IMR-90 (cell line): ENCODE results near the gene CDH15. TPM values are rescaled to one million over a fixed set of nuclear protein-coding genes. Genes with fewer than 3 reads are reported as not detected.
A peak's percentile ranks its signal among the peaks of the same experiment; 100 is the strongest.

Experiments used
- ATAC-seq: fragments of 200-7000 bp; cut with Tn5 transposase; 2 replicates; pipeline ENCODE4 v1.9.1; 2020; ENCODE audit warnings: low read depth, mild to moderate bottlenecking, moderate library complexity
- BruUV-seq: library from RNA; stranded (reverse); fragments of 400-500 nt; replicated peaks from 2 replicates; lab custom pipeline; 2021; lab: Mats Ljungman, UMichigan
- CTCF ChIA-PET: fragments of 300-600 bp; formaldehyde crosslinking; extraction: SDS; loops from one replicate; lab custom pipeline; 2021; ENCODE audit warnings: antibody characterized with exemption; lab: Yijun Ruan, JAX
- POLR2A ChIA-PET: fragments of 300-600 bp; sonication (Branson Sonifier 250); formaldehyde crosslinking; loops from one replicate; lab custom pipeline; 2022; ENCODE audit warnings: antibody characterized with exemption; ENCODE audit not compliant: unreplicated experiment; lab: Charles Lee
- DNase-seq: peaks from one replicate; pipeline ENCODE4 v3.0.0; 2013
- H2AFZ ChIP-seq: replicated peaks from 2 replicates; pipeline ENCODE3; 2013; ENCODE audit warnings: low read length, mild to moderate bottlenecking; ENCODE audit not compliant: poor library complexity
- H2AK5ac ChIP-seq: 2 replicates; pipeline ENCODE4 v1.6.1; 2013; ENCODE audit warnings: low read depth, low read length, inconsistent platforms
- H2AK9ac ChIP-seq: replicated peaks from 2 replicates; pipeline ENCODE3; 2013; ENCODE audit warnings: mild to moderate bottlenecking, low read depth, low read length, moderate library complexity; ENCODE audit not compliant: poor library complexity
- H2BK120ac ChIP-seq: 2 replicates; pipeline ENCODE4 v1.6.1; 2013; ENCODE audit warnings: low read depth, low read length, inconsistent platforms
- H2BK15ac ChIP-seq: 3 replicates; pipeline ENCODE4 v1.6.1; 2013; ENCODE audit warnings: low read depth, low read length, inconsistent platforms
- H2BK20ac ChIP-seq: 2 replicates; pipeline ENCODE4 v1.6.1; 2013; ENCODE audit warnings: low read depth, mild to moderate bottlenecking, inconsistent platforms, low read length, moderate library complexity
- H2BK5ac ChIP-seq: 2 replicates; pipeline ENCODE4 v1.6.1; 2013; ENCODE audit warnings: mild to moderate bottlenecking, low read depth, low read length, inconsistent platforms; ENCODE audit not compliant: poor library complexity, severe bottlenecking
- H3K14ac ChIP-seq: replicated peaks from 2 replicates; pipeline ENCODE4 v1.6.1; 2013; ENCODE audit warnings: low read depth, low read length, inconsistent platforms
- H3K18ac ChIP-seq: 2 replicates; pipeline ENCODE4 v1.6.1; 2013; ENCODE audit warnings: low read depth, low read length, control low read depth
- H3K23ac ChIP-seq: 2 replicates; pipeline ENCODE4 v1.6.1; 2013; ENCODE audit warnings: low read depth, low read length, inconsistent platforms
- H3K27ac ChIP-seq: 2 replicates; pipeline ENCODE4 v1.5.1; 2013; ENCODE audit warnings: mild to moderate bottlenecking, control low read depth, low read length; ENCODE audit not compliant: insufficient read depth
- H3K27me3 ChIP-seq: 2 replicates; pipeline ENCODE4 v1.6.1; 2013; ENCODE audit warnings: low read length; ENCODE audit not compliant: control insufficient read depth, insufficient read depth
- H3K36me3 ChIP-seq: 2 replicates; pipeline ENCODE4 v1.6.1; 2013; ENCODE audit warnings: low read length, mixed read lengths; ENCODE audit not compliant: control insufficient read depth, insufficient read depth
- H3K4ac ChIP-seq: 2 replicates; pipeline ENCODE4 v1.6.1; 2013; ENCODE audit warnings: low read depth, low read length, inconsistent platforms
- H3K4me1 ChIP-seq: 2 replicates; pipeline ENCODE4 v1.6.1; 2013; ENCODE audit warnings: low read length, mixed read lengths; ENCODE audit not compliant: control insufficient read depth, insufficient read depth
- H3K4me2 ChIP-seq: 2 replicates; pipeline ENCODE4 v1.6.1; 2013; ENCODE audit warnings: low read depth, mild to moderate bottlenecking, control low read depth, low read length, moderate library complexity
- H3K4me3 ChIP-seq: 2 replicates; pipeline ENCODE4 v1.5.1; 2013; ENCODE audit warnings: low read depth, mild to moderate bottlenecking, control low read depth, low read length, moderate library complexity; ENCODE audit not compliant: insufficient read depth
- H3K56ac ChIP-seq: 2 replicates; pipeline ENCODE4 v1.6.1; 2013; ENCODE audit warnings: low read length, inconsistent platforms; ENCODE audit not compliant: insufficient read depth; ENCODE audit errors: extremely low read depth
- H3K79me1 ChIP-seq, 2 experiments: 2 replicates each; pipeline ENCODE4 v1.6.1; 2013; ENCODE audit warnings: low read length in 2 of 2, inconsistent platforms in 1 of 2, low read depth in 1 of 2
- H3K9ac ChIP-seq: 2 replicates; pipeline ENCODE4 v1.6.1; 2013; ENCODE audit warnings: low read depth, low read length, control low read depth
- H3K9me1 ChIP-seq: 2 replicates; pipeline ENCODE4 v1.6.1; 2013; ENCODE audit warnings: low read length, inconsistent platforms; ENCODE audit not compliant: insufficient read depth
- H3K9me3 ChIP-seq: 2 replicates; pipeline ENCODE4 v1.6.1; 2013; ENCODE audit warnings: low read length; ENCODE audit not compliant: control insufficient read depth, insufficient read depth
- H4K20me1 ChIP-seq: 2 replicates; pipeline ENCODE4 v1.6.1; 2013; ENCODE audit warnings: low read length, inconsistent platforms; ENCODE audit not compliant: insufficient read depth
- H4K5ac ChIP-seq: 2 replicates; pipeline ENCODE4 v1.6.1; 2013; ENCODE audit warnings: mild to moderate bottlenecking, low read depth, low read length, control low read depth
- H4K8ac ChIP-seq, 2 experiments: 2 replicates each; pipeline ENCODE4 v1.6.1; 2013; ENCODE audit warnings: low read depth in 2 of 2, low read length in 2 of 2, control low read depth in 1 of 2, inconsistent platforms in 1 of 2
- H4K91ac ChIP-seq: 2 replicates; pipeline ENCODE4 v1.6.1; 2013; ENCODE audit warnings: low read depth, low read length, inconsistent platforms; ENCODE audit not compliant: insufficient read depth
- BHLHE40 ChIP-seq: fragments of 150-350 bp; IDR thresholded peaks from 2 replicates; pipeline ENCODE4 v1.6.1; 2016; ENCODE audit warnings: mild to moderate bottlenecking, low read depth, low read length
- CEBPB ChIP-seq: IDR thresholded peaks from 2 replicates; pipeline ENCODE4 v1.6.1; 2012; ENCODE audit warnings: low read depth, low read length, improper control_type of control experiment
- CHD1 ChIP-seq: IDR thresholded peaks from 2 replicates; pipeline ENCODE4 v1.6.1; 2012; ENCODE audit warnings: low read depth, low read length, improper control_type of control experiment
- CTCF ChIP-seq: conservative IDR thresholded peaks from 2 replicates; pipeline ENCODE4 v1.5.1; 2012; ENCODE audit warnings: mild to moderate bottlenecking, low read depth, low read length, improper control_type of control experiment
- ELK1 ChIP-seq: fragments of 150-350 bp; IDR thresholded peaks from 2 replicates; pipeline ENCODE4 v1.6.1; 2016; ENCODE audit warnings: low read depth, mild to moderate bottlenecking, low read length, moderate library complexity, borderline replicate concordance
- FOS ChIP-seq: fragments of 150-350 bp; IDR thresholded peaks from 2 replicates; pipeline ENCODE4 v1.6.1; 2016; ENCODE audit warnings: low read depth, low read length
- MAFK ChIP-seq: IDR thresholded peaks from 2 replicates; pipeline ENCODE4 v1.6.1; 2012; ENCODE audit warnings: low read depth, low read length, improper control_type of control experiment
- MAZ ChIP-seq: IDR thresholded peaks from 2 replicates; pipeline ENCODE4 v1.6.1; 2012; ENCODE audit warnings: low read depth, mild to moderate bottlenecking, low read length, improper control_type of control experiment, moderate library complexity, borderline replicate concordance
- MXI1 ChIP-seq: IDR thresholded peaks from 2 replicates; pipeline ENCODE4 v1.6.1; 2012; ENCODE audit warnings: low read depth, mild to moderate bottlenecking, low read length, moderate library complexity, borderline replicate concordance
- NFE2L2 ChIP-seq: fragments of 150-350 bp; IDR thresholded peaks from 2 replicates; pipeline ENCODE4 v1.6.1; 2016; ENCODE audit warnings: low read depth, mild to moderate bottlenecking, low read length
- POLR2A ChIP-seq: IDR thresholded peaks from 2 replicates; pipeline ENCODE4 v1.6.1; 2012; ENCODE audit warnings: mild to moderate bottlenecking, low read depth, low read length
- RAD21 ChIP-seq: IDR thresholded peaks from 2 replicates; pipeline ENCODE4 v1.6.1; 2012; ENCODE audit warnings: low read length, improper control_type of control experiment
- RCOR1 ChIP-seq: IDR thresholded peaks from 2 replicates; pipeline ENCODE4 v1.6.1; 2012; ENCODE audit warnings: mild to moderate bottlenecking, low read length, improper control_type of control experiment; ENCODE audit not compliant: insufficient replicate concordance
- RFX5 ChIP-seq: IDR thresholded peaks from 2 replicates; pipeline ENCODE4 v1.8.0; 2012; ENCODE audit warnings: low read depth, mild to moderate bottlenecking, low read length, moderate library complexity
- SMC3 ChIP-seq: fragments of 150-350 bp; IDR thresholded peaks from 2 replicates; pipeline ENCODE4 v1.6.1; 2016; ENCODE audit warnings: low read depth, mild to moderate bottlenecking, antibody characterized with exemption, low read length, moderate library complexity
- USF2 ChIP-seq: fragments of 150-350 bp; IDR thresholded peaks from 2 replicates; pipeline ENCODE4 v1.6.1; 2017; ENCODE audit warnings: mild to moderate bottlenecking, antibody characterized with exemption, low read length, low read depth
- WGBS, 2 experiments: methylation state at CpG; one replicate each; pipeline versions ENCODE4 v1.1.5 to v1.1.7; 2013; ENCODE audit warnings: missing lambda C conversion rate in 2 of 2; ENCODE audit not compliant: insufficient read length in 1 of 2; ENCODE audit errors: extremely low coverage in 2 of 2; 5-methylcytosine and 5-hydroxymethylcytosine counted together
- dilution Hi-C: fragments of 300-500 bp; cut with HindIII; formaldehyde crosslinking; loops from one replicate; pipeline ENCODE4 v1.14.3; 2018; ENCODE audit warnings: low sequenced_read_pairs; ENCODE audit not compliant: unreplicated experiment
- in situ Hi-C: fragments of 300-500 bp; cut with MboI; formaldehyde crosslinking; loops from 3 replicates; pipeline ENCODE4 v1.14.3; 2019; ENCODE audit warnings: low sequenced_read_pairs, inconsistent platforms, mixed read lengths
- intact Hi-C: fragments of 100-400 bp; cut with micrococcal nuclease; formaldehyde crosslinking; loops from 2 replicates; pipeline ENCODE4 v1.10.0; 2022
- polyA plus RNA-seq, 3 experiments: library from polyadenylated mRNA; depleted of rRNA; stranded (reverse); fragments of >200 nt; gene quantifications; 2 replicates each; pipeline ENCODE4 v1.2.3, GENCODE V29; 2012; ENCODE audit warnings: low replicate concordance in 1 of 3
- total RNA-seq: library from RNA; depleted of rRNA; stranded (reverse); fragments of >200 nt; gene quantifications from 2 replicates; pipeline ENCODE4 v1.2.3, GENCODE V29; 2012

CDH15 gene
- total and polyA plus RNA-seq, 2 of the 4 experiments (the other 2 are of a cell fraction) = 0.18 to 0.62 TPM

- Histone ChIP-seq H2BK120ac (no peak overlapping the region), H3K18ac (no peak overlapping the region), H2BK5ac (no peak overlapping the region), H2AFZ (peak overlapping the region; percentile 90), H2BK15ac (peak overlapping the region; percentile 33; the same call in 1 of the 3 replicates), H3K4me2 (peak overlapping the region; percentile 97), H3K27ac (no peak overlapping the region), H4K8ac (no peak overlapping the region), H3K23ac (no peak overlapping the region), H2AK5ac (no peak overlapping the region), H2AK9ac (peak overlapping the region; percentile 61), H4K91ac (no peak overlapping the region), H3K27me3 (peaks cover 37% of the 10 kb centered on the region), H3K9ac (no peak overlapping the region), H2BK20ac (no peak overlapping the region), H3K9me1 (no peaks in the 10 kb centered on the region), H3K36me3 (no peaks in the 10 kb centered on the region), H3K4me3 (peak overlapping the region; percentile 76), H3K4me1 (peaks cover 7% of the 10 kb centered on the region), H4K5ac (no peak overlapping the region), H3K56ac (no peak overlapping the region), H3K14ac (peak overlapping the region; percentile 59; the same call in 1 of the 2 replicates), H3K9me3 (peaks cover 8% of the 10 kb centered on the region), H3K79me1 (no peaks in the 10 kb centered on the region), H3K4ac (no peak overlapping the region), H4K20me1 (peaks cover 7% of the 10 kb centered on the region; the same call in 1 of the 2 replicates)
- BruUV-seq = no TSS peak
- ChIA-PET CTCF (no interaction called here), POLR2A (no interaction called here)
- dilution Hi-C loops (no loop called here), in situ Hi-C loops (no loop called here), intact Hi-C loops (no loop called here)
- DNase-seq = no peak
- peak; percentile 24; the same call in 1 of the 2 replicates for ATAC-seq
- TF ChIP-seq RFX5 (no peak), FOS (no peak), MAZ (no peak), MAFK (no peak), USF2 (no peak), MXI1 (no peak), CTCF (no peak), CHD1 (no peak), ELK1 (no peak), BHLHE40 (no peak), NFE2L2 (no peak), RAD21 (no peak), RCOR1 (no peak), CEBPB (no peak), SMC3 (no peak), POLR2A (no peak)
- WGBS, 2 experiments = 1% methylated on average over 43 of the region's 58 CpGs; no CpG with 5 or more reads in 1 of the 2 experiments
These were observed 29.4 kb downstream of the CDH15 start for GRCh38 chr16:89200850-89201411.
